ENCODE data around the gene MLYCD.

Gene MLYCD

DNA sequence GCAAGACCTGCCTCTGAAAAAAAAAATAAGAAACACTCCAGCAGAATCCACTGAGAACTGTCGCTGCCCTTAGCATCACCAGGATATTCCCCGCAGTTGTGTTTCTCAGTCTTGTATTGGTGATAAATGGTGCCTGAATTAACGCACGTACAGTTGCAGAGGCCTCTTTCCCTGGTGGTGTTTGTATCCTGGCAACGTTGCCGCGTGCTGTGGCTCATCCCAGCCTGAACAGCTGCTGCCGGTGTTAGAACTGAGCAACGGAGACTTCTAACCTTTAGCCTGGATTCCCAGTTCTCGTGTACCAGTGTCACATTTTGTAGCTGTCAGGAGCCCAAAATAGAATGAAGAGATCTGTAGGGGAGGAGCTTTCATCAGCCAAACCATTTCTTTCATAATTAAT lies 4.8 kb downstream of the MLYCD start:
- peaks cover 58% of the 10 kb centered on the region for H3K4me1 ChIP-seq (ENCODE audit: insufficient read depth, low read length)
- H3K4me3 ChIP-seq (ENCODE audit: low read length): no peak overlapping the region
- no peaks in the 10 kb centered on the region for H3K27me3 ChIP-seq (ENCODE audit: insufficient read depth, low read length)
- no peak overlapping the region for H2AFZ ChIP-seq (ENCODE audit: low read depth, low read length)
- no peaks in the 10 kb centered on the region for H3K36me3 ChIP-seq (ENCODE audit: insufficient read depth, low read length)
- H3K9me3 ChIP-seq (ENCODE audit: low read length): no peaks in the 10 kb centered on the region

DNA sequence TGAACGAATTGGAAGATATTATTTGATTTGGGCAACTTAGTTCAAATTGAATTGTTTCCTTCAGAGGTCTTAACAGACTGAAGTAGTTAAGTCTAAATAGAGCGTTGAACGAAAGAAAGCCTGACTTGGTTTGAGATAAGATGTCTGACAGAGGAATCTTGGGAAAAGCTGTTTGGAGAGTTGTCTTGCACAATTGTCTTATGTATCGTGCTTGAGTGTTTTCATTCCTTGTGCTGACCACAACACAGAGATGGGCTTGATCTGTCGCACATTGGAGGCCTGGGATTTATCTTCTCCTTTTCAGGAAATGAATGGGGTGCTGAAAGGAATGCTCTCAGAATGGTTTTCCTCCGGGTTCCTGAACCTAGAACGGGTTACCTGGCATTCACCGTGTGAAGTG lies 7.8 kb downstream of the MLYCD start:
- Histone ChIP-seq H3K4me1 (ENCODE audit: insufficient read depth, low read length) (peaks cover 44% of the 10 kb centered on the region), H3K36me3 (ENCODE audit: insufficient read depth, low read length) (peaks cover 4% of the 10 kb centered on the region), H2AFZ (ENCODE audit: low read depth, low read length) (no peak overlapping the region), H3K27me3 (ENCODE audit: insufficient read depth, low read length) (no peaks in the 10 kb centered on the region), H3K9me3 (ENCODE audit: low read length) (no peaks in the 10 kb centered on the region), H3K4me3 (ENCODE audit: low read length) (no peak overlapping the region)

DNA sequence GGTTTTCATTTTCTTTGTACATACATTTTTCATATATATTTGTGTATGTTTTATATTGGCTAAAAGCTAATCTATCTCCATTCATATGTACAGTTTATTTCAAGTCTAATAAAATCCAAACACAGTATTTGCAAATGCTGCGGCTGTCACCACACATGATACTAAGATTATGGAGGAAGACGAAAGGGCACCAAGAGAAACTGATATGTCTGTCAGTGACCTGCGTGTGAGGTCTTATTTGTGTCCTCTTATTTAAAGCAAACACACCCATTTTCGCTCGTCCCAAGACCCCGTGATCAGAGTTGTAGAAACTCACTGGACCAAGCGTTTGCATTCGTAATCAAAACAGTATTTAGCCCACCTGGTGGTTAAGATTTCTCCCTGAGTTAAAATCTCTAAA lies 8.2 kb downstream of the MLYCD start:
- Histone ChIP-seq H3K4me3 (ENCODE audit: low read length) (no peak overlapping the region), H2AFZ (ENCODE audit: low read depth, low read length) (no peak overlapping the region), H3K27me3 (ENCODE audit: insufficient read depth, low read length) (no peaks in the 10 kb centered on the region), H3K36me3 (ENCODE audit: insufficient read depth, low read length) (peaks cover 7% of the 10 kb centered on the region), H3K4me1 (ENCODE audit: insufficient read depth, low read length) (peaks cover 43% of the 10 kb centered on the region), H3K9me3 (ENCODE audit: low read length) (no peaks in the 10 kb centered on the region)

DNA sequence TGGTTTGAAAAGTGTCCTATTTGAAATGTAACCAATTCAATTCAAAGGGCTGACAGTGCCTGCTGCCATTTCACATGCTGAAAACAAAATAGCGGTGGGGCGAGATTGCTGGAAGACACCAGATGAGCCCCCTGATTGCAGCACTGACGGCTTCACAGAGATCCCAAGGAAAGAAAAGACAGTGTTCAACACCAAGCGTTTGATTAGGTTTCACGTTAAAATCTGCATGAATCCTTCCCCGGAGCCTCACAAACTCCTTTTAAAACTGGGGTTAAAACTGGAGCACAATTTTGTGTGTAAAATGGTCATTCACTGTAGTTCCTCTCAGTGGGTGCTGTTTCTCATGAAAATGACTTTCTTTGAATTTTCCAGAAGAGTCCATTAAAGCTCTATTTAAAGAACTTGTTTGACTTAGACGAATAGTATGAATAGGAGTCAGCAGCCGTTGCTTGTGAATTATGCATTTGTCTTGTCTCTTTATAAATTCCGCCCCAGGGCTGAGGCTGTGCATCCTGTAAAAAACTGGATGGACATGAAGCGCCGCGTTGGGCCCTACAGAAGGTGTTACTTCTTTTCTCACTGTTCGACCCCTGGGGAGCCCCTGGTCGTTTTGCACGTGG lies 8.8 kb downstream of the MLYCD start:
- no peaks in the 10 kb centered on the region for H3K27me3 ChIP-seq (ENCODE audit: insufficient read depth, low read length)
- no peaks in the 10 kb centered on the region for H3K9me3 ChIP-seq (ENCODE audit: low read length)
- H2AFZ ChIP-seq (ENCODE audit: low read depth, low read length): no peak overlapping the region
- peaks cover 43% of the 10 kb centered on the region for H3K4me1 ChIP-seq (ENCODE audit: insufficient read depth, low read length)
- peaks cover 13% of the 10 kb centered on the region for H3K36me3 ChIP-seq (ENCODE audit: insufficient read depth, low read length)
- H3K4me3 ChIP-seq (ENCODE audit: low read length): no peak overlapping the region

DNA sequence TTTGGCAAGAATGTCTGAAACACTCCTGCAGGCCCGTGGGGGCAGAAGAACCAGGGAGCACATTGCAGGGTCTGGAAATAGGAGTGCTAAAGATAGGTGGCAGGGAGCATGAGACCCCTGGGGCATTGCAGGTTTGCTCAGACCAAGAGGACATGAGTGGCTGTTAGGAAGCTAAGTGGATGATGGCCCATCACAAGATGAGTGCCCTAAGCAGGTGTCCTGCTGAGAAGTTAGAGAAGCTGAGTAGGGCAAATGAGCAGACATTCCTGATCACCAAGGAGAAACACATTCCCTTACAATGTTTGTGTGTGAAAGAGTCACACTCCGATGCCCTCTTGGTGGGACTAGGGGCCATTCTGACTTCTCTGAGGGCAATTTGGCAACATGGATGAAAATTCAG lies 9.9 kb downstream of the MLYCD start:
- H3K27me3 ChIP-seq (ENCODE audit: insufficient read depth, low read length): no peaks in the 10 kb centered on the region
- no peak overlapping the region for H2AFZ ChIP-seq (ENCODE audit: low read depth, low read length)
- H3K4me1 ChIP-seq (ENCODE audit: insufficient read depth, low read length): peaks cover 34% of the 10 kb centered on the region
- H3K9me3 ChIP-seq (ENCODE audit: low read length): no peaks in the 10 kb centered on the region
- H3K36me3 ChIP-seq (ENCODE audit: insufficient read depth, low read length): peaks cover 19% of the 10 kb centered on the region
- H3K4me3 ChIP-seq (ENCODE audit: low read length): no peak overlapping the region

DNA sequence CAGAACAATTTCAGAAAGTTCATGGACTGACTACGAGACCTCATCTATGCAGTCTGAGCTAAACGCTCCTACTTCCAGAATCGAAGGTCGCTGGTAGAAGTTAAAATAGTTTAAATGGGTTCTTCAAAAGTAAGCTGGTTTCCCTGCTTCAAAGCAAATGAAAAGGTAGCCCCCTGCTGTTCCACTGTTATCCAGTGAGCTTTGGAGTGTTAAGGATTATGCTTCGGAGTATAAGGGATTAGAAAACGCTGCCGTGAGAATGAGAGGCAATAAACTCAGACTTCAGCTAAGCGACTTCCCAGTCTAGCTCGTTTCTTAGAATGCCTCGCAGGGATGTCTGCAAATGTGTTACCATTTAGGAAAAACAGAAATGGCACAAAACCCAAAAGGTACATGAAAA lies 12.4 kb downstream of the MLYCD start:
- Histone ChIP-seq H3K9me3 (ENCODE audit: low read length) (no peaks in the 10 kb centered on the region), H2AFZ (ENCODE audit: low read depth, low read length) (no peak overlapping the region), H3K4me1 (ENCODE audit: insufficient read depth, low read length) (peaks cover 27% of the 10 kb centered on the region), H3K36me3 (ENCODE audit: insufficient read depth, low read length) (peaks cover 41% of the 10 kb centered on the region), H3K4me3 (ENCODE audit: low read length) (no peak overlapping the region), H3K27me3 (ENCODE audit: insufficient read depth, low read length) (no peaks in the 10 kb centered on the region)

DNA sequence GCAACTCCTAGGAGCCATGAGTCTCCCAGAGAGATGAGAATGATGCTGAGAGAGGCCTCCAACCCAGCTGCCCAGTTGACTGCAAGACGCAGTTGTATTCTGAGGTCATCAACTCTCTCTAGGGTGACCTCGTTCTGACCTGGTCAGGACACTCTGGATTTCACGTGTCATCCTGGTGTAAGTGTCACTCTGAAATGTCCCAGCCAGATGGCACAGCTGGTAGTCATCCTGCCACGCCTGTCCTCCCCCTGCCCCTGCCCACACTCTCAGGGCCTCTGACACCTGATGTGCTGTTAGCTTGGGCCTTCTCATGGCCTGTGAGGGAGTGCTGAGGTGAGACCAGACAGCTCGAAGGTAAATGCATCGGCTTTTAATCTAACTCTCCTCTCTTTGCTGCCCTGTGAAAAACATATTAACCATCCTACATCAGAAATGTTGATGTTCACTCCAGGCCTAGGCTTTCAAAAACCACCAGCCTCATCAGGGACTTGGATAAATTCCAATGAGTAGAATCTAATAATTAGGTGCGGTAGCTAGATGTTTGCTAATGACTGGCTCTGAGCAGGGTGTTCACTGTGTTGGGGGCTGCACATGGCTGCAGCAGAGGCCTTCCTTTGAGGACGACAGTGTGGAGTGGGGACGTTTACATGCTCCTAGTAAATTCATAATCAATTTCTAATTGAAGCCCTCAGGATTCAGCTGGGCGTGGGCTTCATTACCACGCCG lies 13.8 kb downstream of the MLYCD start:
- H2AFZ ChIP-seq (ENCODE audit: low read depth, low read length): no peak overlapping the region
- no peak overlapping the region for H3K4me3 ChIP-seq (ENCODE audit: low read length)
- H3K4me1 ChIP-seq (ENCODE audit: insufficient read depth, low read length): peaks cover 13% of the 10 kb centered on the region
- peaks cover 45% of the 10 kb centered on the region for H3K36me3 ChIP-seq (ENCODE audit: insufficient read depth, low read length)
- H3K27me3 ChIP-seq (ENCODE audit: insufficient read depth, low read length): no peaks in the 10 kb centered on the region
- no peaks in the 10 kb centered on the region for H3K9me3 ChIP-seq (ENCODE audit: low read length)

DNA sequence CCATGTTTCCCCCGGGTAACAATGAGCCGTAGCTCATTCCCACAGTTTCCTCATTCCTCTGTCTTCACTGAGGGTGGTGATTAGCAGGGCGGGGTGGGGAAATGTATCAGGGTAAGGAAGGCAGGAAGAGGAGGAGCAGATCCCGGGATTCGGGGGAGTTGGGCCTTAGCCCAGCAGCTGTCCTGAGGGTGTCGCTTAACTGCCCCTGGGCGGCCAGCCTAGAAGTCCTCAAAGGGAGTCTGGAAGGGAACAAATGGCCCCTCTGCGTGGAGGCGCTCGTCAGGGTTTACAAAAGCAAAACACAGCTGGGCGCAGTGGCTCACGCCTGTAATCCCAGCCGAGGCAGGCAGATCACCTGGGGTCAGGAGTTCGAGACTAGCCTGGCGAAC lies 14.3 kb downstream of the MLYCD start:
- Histone ChIP-seq H3K4me1 (ENCODE audit: insufficient read depth, low read length) (peaks cover 7% of the 10 kb centered on the region), H3K36me3 (ENCODE audit: insufficient read depth, low read length) (peaks cover 51% of the 10 kb centered on the region), H3K4me3 (ENCODE audit: low read length) (no peak overlapping the region), H3K9me3 (ENCODE audit: low read length) (no peaks in the 10 kb centered on the region), H2AFZ (ENCODE audit: low read depth, low read length) (no peak overlapping the region), H3K27me3 (ENCODE audit: insufficient read depth, low read length) (no peaks in the 10 kb centered on the region)

DNA sequence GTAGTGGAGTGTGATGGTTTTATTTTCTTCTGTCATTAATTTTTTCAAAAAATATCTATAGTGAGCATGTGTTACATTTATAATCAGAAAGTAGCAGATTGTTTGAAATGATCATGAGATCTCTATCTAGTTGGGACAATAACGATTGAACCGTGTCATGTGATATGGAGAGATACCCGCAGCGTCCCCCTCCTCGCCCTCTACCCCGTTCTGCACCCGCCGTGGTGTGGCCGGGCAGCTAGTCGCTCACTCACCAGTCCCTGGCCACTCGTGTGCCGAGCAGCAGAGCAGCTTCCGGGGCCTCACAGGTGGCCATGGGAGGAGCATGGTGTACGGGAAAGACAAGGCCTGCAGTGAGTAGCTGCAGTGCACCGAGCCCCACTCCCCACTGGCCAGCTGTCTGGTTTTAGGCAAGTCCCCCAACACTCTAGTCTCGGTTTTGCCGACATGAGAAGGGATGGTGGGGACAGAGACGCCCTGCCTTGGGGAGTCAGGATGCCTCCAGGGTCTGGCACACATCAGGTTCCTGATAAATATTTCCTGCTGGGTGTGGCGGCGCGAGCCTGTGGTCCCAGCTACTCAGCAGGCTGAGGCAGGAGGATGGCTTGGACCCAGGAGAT lies 15.3 kb downstream of the MLYCD start:
- H3K36me3 ChIP-seq (ENCODE audit: insufficient read depth, low read length): peaks cover 61% of the 10 kb centered on the region
- no peak overlapping the region for H3K4me3 ChIP-seq (ENCODE audit: low read length)
- no peak overlapping the region for H2AFZ ChIP-seq (ENCODE audit: low read depth, low read length)
- peaks cover 6% of the 10 kb centered on the region for H3K9me3 ChIP-seq (ENCODE audit: low read length)
- no peaks in the 10 kb centered on the region for H3K27me3 ChIP-seq (ENCODE audit: insufficient read depth, low read length)
- no peaks in the 10 kb centered on the region for H3K4me1 ChIP-seq (ENCODE audit: insufficient read depth, low read length)

DNA sequence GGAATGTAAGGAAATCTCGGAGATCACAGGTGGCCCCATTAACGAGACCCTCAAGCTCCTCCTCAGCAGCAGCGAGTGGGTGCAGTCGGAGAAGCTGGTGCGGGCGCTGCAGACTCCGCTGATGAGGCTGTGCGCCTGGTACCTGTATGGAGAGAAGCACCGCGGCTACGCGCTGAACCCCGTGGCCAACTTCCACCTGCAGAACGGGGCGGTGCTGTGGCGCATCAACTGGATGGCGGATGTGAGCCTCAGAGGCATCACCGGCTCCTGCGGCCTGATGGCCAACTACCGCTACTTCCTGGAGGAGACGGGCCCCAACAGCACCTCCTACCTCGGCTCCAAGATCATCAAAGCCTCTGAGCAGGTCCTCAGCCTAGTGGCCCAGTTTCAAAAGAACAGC lies 16.2 kb downstream of the MLYCD start:
- Histone ChIP-seq H3K27me3 (ENCODE audit: insufficient read depth, low read length) (no peaks in the 10 kb centered on the region), H3K9me3 (ENCODE audit: low read length) (peaks cover 9% of the 10 kb centered on the region), H3K36me3 (ENCODE audit: insufficient read depth, low read length) (peaks cover 69% of the 10 kb centered on the region), H2AFZ (ENCODE audit: low read depth, low read length) (no peak overlapping the region), H3K4me3 (ENCODE audit: low read length) (no peak overlapping the region), H3K4me1 (ENCODE audit: insufficient read depth, low read length) (no peaks in the 10 kb centered on the region)

DNA sequence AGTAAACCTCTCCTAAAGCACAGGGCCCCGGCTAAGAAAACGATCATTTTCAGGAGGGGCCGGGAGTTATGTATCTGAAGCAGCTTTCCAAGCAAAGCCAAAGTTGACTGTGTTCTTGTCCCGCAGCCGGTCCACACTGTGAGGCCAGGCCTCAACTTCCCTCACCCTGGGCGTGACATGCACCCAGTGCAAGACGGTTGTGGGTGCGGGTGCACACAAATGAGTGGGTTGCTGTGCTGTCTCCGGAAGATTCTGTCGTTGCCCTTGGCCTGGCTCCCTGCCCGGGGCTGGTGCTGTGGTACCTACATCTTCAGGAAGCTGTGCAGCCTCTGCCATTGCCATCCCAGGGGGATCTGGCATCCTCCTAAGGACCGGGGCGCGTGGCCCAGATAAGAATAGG lies 16.6 kb downstream of the MLYCD start:
- Histone ChIP-seq H3K36me3 (ENCODE audit: insufficient read depth, low read length) (peaks cover 74% of the 10 kb centered on the region), H3K4me3 (ENCODE audit: low read length) (no peak overlapping the region), H3K27me3 (ENCODE audit: insufficient read depth, low read length) (no peaks in the 10 kb centered on the region), H3K9me3 (ENCODE audit: low read length) (peaks cover 9% of the 10 kb centered on the region), H2AFZ (ENCODE audit: low read depth, low read length) (no peak overlapping the region), H3K4me1 (ENCODE audit: insufficient read depth, low read length) (no peaks in the 10 kb centered on the region)

DNA sequence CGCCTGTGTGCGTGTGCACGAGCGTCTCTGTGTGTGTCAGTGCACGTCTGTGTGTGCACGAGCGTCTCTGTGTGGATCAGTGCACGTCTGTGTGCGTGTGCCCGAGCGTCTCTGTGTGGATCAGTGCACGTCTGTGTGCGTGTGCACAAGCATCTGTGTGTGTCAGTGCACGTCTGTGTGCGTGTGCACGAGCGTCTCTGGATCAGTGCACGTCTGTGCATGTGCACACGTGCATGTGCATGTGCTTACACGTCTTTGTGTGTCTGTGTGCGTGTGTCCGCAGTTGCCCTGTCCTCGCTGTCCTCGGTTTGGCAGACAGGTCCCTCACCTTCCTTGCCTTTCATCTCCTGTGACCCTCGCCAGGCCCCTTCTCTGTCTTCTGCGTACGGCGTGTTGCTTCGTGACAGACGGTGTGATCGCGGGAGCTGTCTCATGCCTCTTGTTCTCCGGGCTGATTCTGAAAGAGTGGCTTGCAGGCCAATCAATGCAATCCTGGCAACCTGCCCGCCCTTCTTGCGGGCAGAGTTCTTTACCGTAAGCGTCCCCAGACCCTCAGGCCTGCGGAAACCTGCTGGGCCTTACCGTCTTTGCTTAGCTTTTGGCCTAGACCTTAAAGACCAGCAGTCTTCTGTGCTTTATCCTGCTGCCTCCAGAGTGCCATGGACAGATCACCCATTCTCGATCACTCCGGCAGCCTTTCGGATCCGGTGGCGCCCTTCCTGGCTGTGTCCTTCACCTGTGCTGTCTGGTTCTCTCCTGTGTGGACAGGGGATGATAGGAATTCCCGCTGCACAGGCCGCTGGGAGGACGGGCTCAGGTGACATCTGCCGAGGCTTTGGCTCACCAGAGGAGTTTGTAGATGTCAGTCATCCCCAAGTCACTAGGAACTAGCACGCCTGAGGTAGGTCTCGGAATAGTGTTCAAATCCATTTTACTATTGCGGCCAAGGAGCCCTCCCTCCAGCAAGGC lies 18.5 kb downstream of the MLYCD start:
- peaks cover 64% of the 10 kb centered on the region for H3K36me3 ChIP-seq (ENCODE audit: insufficient read depth, low read length)
- H3K27me3 ChIP-seq (ENCODE audit: insufficient read depth, low read length): no peaks in the 10 kb centered on the region
- no peaks in the 10 kb centered on the region for H3K4me1 ChIP-seq (ENCODE audit: insufficient read depth, low read length)
- no peak overlapping the region for H3K4me3 ChIP-seq (ENCODE audit: low read length)
- H3K9me3 ChIP-seq (ENCODE audit: low read length): peaks cover 9% of the 10 kb centered on the region
- no peak overlapping the region for H2AFZ ChIP-seq (ENCODE audit: low read depth, low read length)

Data from neuron (in vitro differentiated cells).